Mucosa of rectum (tissue), 2 donors: ENCODE data around the gene SMPD4.
"Not testable (repeated sequence)": the region's sequence is repeated elsewhere in the genome, so short reads cannot be mapped to it uniquely, and the experiment has no call there.

Experiments
- H3K27ac ChIP-seq, 2 donors: one replicate each; pipeline ENCODE4 v1.7.0; 2013; ENCODE audit warnings: inconsistent platforms in 2 of 2, low read depth in 2 of 2, low read length in 2 of 2
- H3K27me3 ChIP-seq, 2 donors: one replicate each; pipeline ENCODE4 v1.7.0; 2013; ENCODE audit warnings: low read length in 2 of 2; ENCODE audit not compliant: control insufficient read depth in 2 of 2, insufficient read depth in 2 of 2
- H3K36me3 ChIP-seq, 2 donors: one replicate each; pipeline ENCODE4 v1.7.0; 2013; ENCODE audit warnings: low read length in 2 of 2; ENCODE audit not compliant: control insufficient read depth in 2 of 2, insufficient read depth in 2 of 2
- H3K4me1 ChIP-seq, 2 donors: one replicate each; pipeline ENCODE4 v1.7.0; 2013; ENCODE audit warnings: low read length in 2 of 2, mild to moderate bottlenecking in 1 of 2; ENCODE audit not compliant: control insufficient read depth in 2 of 2, insufficient read depth in 2 of 2
- H3K4me3 ChIP-seq, 2 donors: one replicate each; pipeline ENCODE4 v1.7.0; 2013; ENCODE audit warnings: low read length in 2 of 2
- H3K9ac ChIP-seq, 2 donors: one replicate each; pipeline ENCODE4 v1.7.0; 2013; ENCODE audit warnings: low read length in 2 of 2, low read depth in 1 of 2, mild to moderate bottlenecking in 1 of 2
- H3K9me3 ChIP-seq, 2 donors: one replicate each; pipeline ENCODE4 v1.7.0; 2013; ENCODE audit warnings: low read length in 2 of 2; ENCODE audit not compliant: control insufficient read depth in 2 of 2
- donor health status: healthy.
- donor health status: Normal muscosa, but diverticular disease.

The SMPD4 gene

DNA sequence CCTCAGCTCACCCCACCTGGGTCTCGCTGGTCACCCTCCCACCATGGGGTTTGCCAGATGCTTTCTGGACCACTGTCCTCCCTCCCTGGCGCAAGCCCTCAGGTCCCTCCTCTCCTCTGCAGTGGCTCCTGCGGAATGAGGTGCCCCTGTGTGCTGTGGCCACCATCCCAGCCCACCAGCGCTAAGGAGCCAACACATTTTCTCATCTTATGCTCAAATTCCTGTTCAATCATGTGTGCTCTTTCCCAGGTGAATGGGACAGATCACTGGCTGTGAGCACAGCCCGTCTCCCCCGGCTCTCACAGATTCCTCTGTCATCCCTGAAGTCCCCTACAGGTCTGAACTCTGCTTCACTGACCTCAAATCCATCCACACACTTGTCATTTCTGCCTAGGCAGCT is 21.3 kb downstream of the SMPD4 start:
- no peak overlapping the region for H3K9ac ChIP-seq
- H3K9me3 ChIP-seq, result no peaks in the 10 kb centered on the region
- H3K36me3 ChIP-seq, result peaks cover 2 to 25% of the 10 kb centered on the region in 2 donors
- H3K27me3 ChIP-seq, result no peaks in the 10 kb centered on the region
- no peak overlapping the region for H3K27ac ChIP-seq
- no peak overlapping the region for H3K4me3 ChIP-seq
- H3K4me1 ChIP-seq, result no peaks in the 10 kb centered on the region

GRCh38 chr2:130159376-130159775 is 22.0 kb downstream of the SMPD4 start:
- H3K9ac ChIP-seq, H3K4me1 ChIP-seq, H3K9me3 ChIP-seq, H3K27me3 ChIP-seq, H3K4me3 ChIP-seq, H3K27ac ChIP-seq: not testable (repeated sequence)
- H3K36me3 ChIP-seq, result peaks cover 7 to 22% of the 10 kb centered on the region in 2 donors

GRCh38 chr2:130158631-130159030 is 22.8 kb downstream of the SMPD4 start:
- peaks cover 7 to 15% of the 10 kb centered on the region in 2 donors for H3K36me3 ChIP-seq
- H3K4me1 ChIP-seq, result no peaks in the 10 kb centered on the region
- no peaks in the 10 kb centered on the region for H3K9me3 ChIP-seq
- H3K9ac ChIP-seq, result no peak overlapping the region
- H3K4me3 ChIP-seq, result no peak overlapping the region
- no peak overlapping the region for H3K27ac ChIP-seq
- H3K27me3 ChIP-seq, result no peaks in the 10 kb centered on the region

- H3K36me3 ChIP-seq, result peaks cover 7 to 11% of the 10 kb centered on the region in 2 donors
- H3K4me3 ChIP-seq, H3K4me1 ChIP-seq, H3K9ac ChIP-seq, H3K27ac ChIP-seq, H3K9me3 ChIP-seq, H3K27me3 ChIP-seq: not testable (repeated sequence)
These were observed 23.4 kb downstream of the SMPD4 start for GRCh38 chr2:130157825-130158514.

- not testable (repeated sequence) for H3K27me3 ChIP-seq, H3K9ac ChIP-seq, H3K4me3 ChIP-seq, H3K27ac ChIP-seq, H3K4me1 ChIP-seq, H3K9me3 ChIP-seq
- H3K36me3 ChIP-seq, result peaks cover 8 to 10% of the 10 kb centered on the region in 2 donors
These were observed 24.0 kb downstream of the SMPD4 start for GRCh38 chr2:130157354-130157753.

GRCh38 chr2:130156624-130157004 is 24.8 kb downstream of the SMPD4 start:
- H3K27ac ChIP-seq, result no peak overlapping the region
- H3K9ac ChIP-seq, result no peak overlapping the region
- H3K4me3 ChIP-seq, result no peak overlapping the region
- H3K27me3 ChIP-seq, result no peaks in the 10 kb centered on the region
- H3K9me3 ChIP-seq, result no peaks in the 10 kb centered on the region
- H3K36me3 ChIP-seq, result peaks cover 6 to 14% of the 10 kb centered on the region in 2 donors
- no peaks in the 10 kb centered on the region for H3K4me1 ChIP-seq

GRCh38 chr2:130155956-130156623 is 25.3 kb downstream of the SMPD4 start:
- H3K27me3 ChIP-seq, H3K9ac ChIP-seq, H3K9me3 ChIP-seq, H3K4me3 ChIP-seq, H3K27ac ChIP-seq, H3K4me1 ChIP-seq: not testable (repeated sequence)
- H3K36me3 ChIP-seq, result peaks cover 6 to 14% of the 10 kb centered on the region in 2 donors

DNA sequence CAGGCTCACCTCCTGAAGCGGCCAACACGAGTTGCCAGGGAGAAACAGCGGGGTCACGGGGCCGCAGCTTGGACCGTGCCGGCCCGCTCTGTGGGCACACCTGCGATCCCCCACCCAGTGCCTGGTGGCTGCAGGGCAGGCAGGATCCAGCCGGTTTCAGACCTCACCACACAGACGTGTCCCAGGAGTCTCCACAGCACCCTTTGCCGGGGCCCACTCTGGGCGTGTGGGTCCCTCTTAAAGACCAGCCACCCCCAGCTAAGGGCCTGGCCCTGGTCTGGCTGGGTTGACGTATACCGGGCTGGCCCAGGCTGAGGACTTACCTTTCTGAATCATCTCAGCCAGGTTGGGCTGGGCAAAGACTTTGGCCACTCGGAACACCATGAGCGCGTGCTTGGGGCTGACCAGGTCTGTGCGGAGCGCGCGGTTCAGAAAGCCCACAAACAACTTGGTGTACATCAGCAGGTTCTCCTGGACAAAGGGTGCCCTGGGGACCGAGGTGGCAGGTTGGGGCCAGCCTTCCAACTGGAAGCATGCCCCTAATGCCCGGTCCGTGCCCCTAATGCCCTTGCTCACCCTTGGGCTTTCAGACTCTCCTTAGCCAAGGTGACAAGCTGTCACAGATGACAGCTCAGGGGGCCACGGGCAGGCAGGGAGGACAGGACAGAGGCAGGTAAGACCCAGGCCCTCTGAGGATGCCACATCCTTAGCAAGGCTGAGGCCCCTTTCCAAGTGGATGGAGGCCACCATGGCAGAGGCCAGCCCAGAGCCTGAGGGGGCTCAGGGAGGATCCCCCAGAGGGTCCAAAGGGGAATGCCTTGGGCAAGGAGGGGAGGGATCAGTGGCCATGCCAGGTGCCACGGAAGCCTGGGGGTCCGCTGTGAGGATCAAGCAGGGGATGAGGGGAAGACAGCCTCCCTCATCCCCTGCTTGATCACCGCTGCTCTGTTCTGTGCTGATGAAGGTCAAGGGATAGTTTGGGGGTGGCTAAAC is 26.3 kb downstream of the SMPD4 start:
- H3K36me3 ChIP-seq, result peaks cover 6 to 14% of the 10 kb centered on the region in 2 donors
- H3K4me3 ChIP-seq, result no peak overlapping the region
- H3K4me1 ChIP-seq, result no peaks in the 10 kb centered on the region
- H3K27me3 ChIP-seq, result no peaks in the 10 kb centered on the region
- H3K27ac ChIP-seq, result no peak overlapping the region
- H3K9me3 ChIP-seq, result no peaks in the 10 kb centered on the region
- no peak overlapping the region for H3K9ac ChIP-seq

DNA sequence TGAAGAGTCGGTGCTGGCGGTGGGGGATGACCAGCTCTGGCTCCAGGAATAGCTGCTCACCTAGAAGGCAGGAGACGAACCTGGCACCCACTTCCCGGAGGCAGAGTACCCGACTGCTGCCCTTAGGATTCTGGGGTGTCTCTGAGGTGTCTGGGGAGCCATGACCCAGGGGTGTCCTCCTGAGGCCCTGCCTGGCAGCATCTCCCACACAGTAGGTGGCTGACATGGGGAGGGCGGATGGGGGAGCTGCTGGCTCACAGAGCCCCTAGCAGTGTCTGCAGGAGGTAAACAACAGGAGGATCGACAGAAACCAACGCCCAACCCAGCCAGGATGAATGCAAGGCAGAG is 27.0 kb downstream of the SMPD4 start:
- not testable (repeated sequence) for H3K27ac ChIP-seq, H3K4me1 ChIP-seq, H3K27me3 ChIP-seq, H3K4me3 ChIP-seq, H3K9me3 ChIP-seq, H3K9ac ChIP-seq
- peaks cover 1 to 14% of the 10 kb centered on the region in 2 donors for H3K36me3 ChIP-seq
